GM21447 (cell line): ENCODE results near the gene IZUMO1.
"Not testable (repeated sequence)": the region's sequence is repeated elsewhere in the genome, so short reads cannot be mapped to it uniquely, and the experiment has no call there.

Source experiments
- ATAC-seq: cut with Tn5 transposase; IDR thresholded peaks from one replicate; pipeline ENCODE4 v1.9.1; 2021; ENCODE audit not compliant: unreplicated experiment

The IZUMO1 gene

DNA sequence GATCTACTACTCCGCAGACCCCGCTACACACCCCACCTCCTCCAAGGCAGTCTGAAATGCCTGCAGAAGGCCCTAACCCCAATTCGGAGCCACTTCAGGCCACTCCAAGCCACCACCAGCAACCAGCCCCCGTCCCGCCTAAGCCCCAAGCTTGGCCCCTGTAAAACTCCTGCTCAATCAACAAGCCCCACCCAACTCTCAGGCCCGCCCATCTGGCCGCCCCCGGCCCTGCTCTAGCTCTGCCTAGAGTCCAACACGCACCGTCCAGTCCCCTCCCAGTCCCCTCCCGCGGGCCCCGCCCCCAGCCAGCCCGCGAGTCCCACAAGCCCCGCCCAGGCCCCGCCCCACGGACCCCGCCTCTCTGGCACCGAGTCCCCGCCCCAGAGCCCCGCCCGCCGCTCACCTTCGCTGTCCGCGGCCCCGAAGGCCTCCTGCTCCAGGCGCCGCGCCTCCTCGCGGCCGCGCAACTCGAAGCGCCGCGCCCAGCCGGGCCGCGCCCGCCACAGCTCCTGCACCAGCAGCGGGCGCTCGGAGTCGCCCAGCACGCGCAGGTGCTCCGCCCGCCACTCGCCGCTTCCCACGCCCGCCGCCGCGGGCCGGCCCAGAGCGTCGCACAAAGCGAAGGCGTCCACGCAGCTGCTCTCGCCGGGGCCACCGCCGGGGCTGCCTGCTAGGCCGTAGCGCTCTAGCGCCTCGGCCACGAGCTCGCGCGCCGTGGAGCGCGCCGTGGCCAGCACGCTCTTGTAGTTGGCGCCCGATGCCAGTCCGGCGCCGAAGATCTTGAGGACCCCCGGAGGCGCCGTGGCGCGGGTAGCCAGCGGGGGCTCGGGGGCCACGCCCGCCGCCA, 7.9 kb downstream of the IZUMO1 start:
- ATAC-seq = peak; percentile 69

DNA sequence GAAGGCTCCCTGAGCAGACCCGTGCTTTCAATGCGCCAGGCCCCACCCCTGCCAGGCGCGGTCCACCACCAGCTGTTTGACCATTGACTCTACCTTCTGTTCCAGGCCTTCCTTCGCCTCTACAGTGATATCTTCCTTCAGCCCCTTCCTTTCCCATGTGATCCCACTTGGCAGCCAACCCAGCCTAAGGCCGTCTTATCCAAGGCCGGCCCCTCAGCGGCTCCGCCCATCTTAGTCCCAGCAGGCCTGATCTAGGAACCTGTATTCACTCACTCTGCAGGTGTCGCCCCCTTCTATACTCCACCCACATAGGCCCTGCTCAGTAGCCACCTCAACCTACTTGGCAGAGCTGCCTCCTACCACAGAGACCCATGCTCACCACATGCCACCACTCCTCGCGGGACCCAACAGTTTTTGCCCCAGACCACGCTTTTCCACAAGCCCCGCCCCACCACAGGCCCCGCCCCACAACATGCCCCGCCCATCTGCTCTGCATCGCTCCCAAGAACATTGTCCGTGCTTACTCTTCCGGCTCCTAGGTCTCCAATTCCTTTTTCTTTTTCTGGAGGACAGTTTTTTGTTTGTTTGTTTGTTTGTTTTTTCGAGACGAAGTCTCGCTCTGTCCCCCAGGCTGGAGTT, 9.2 kb downstream of the IZUMO1 start:
- ATAC-seq = no peak

DNA sequence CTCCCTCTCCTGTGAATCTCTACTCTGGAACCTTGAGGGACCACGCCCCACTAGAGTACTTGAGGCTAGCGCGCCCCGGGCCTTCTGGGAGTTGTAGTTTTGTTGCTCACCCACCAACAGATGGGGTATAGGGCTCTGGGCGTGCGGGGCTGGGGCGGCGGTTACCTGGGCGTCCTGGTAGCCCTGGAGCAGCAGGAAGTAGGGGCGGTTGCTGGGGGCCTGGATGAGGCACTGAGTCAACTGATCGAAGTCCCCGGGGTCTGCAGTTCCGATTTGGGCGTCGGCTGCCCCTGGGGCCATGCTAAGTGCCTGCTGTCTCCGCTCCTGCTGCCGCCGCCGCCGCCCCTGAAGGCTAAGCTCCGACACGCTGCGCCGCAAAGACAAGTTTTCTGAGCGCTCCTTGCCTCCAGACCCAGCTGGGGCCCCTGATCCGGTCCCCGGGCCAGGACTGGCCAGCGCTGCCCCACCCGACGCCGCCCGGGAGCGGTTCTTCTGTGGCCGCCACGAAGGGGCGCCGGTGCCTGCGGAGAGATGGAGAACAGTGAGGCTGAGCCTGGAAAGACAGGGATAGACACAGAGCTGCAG, 11.6 kb downstream of the IZUMO1 start:
- no peak for ATAC-seq

DNA sequence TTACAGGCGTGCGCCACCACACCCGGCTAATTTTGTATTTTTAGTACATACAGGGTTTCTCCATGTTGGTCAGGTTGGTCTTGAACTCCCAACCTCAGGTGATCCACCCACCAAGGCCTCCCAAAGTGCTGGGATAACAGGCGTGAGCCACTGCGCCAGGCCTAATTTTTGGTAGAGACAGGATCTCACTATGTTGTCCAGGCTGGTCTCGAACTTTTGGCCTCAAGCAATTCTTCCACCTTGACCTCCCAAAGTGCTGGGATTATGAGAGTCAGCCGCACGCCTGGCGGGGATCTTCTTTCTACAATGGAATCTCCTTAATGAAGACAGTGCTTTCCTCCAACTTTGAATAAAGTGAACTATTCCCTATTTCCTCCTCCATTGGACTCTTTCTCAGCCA, 12.1 kb downstream of the IZUMO1 start:
- no peak for ATAC-seq

DNA sequence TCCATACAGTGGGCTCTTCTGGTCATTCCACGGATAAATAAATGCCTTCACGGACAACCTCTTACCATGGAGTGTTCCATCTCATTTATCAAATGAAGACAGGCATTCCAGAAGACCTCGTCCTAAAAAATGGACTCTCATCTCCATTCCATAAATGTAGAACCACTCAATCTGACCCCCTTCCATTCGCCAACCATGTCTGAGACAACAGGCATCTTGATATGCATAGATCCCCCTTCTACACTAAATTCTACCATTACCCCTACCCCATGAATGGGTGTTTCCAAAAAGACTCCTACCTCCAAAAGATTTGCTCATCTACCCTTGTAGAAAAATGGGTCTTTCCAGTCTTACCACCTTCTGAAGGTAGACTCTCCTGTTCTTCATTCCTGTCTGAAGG, 15.3 kb downstream of the IZUMO1 start:
- no peak for ATAC-seq

DNA sequence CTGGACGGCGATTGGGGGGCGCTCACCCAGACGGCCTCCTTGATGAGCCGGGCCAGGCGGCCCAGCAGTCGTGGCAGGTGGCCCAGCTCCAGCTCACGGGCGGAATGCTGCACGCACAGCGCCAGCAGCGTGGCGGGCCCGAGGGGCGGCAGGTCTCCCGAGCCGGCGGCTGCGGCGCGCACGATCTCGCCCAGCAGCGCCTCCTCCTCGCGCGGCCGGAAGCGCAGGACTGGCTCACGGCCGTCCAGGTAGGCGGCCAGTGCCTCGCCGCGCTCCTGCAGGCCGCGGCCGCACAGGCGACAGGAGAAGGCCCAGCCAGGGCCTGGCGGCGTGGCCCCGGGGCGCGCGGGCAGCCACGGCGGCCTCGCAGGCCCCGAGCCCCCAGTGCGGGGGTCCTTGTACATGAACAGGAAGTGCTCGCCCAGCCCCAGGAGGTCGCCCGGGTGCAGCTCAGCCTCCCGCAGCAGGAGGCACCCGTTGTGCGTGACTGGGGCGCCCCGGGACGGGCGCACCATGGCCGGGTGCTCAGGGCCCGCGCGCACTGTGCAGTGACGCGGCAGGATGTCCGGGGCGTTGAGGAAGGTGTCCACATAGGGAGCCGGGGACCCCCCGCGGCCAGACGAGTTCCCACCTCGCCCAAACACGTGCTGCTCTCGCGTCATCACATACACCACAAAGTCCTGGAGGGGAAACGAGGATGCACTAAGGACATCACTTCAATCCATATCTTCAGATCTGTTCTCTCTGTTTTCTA, 17.6 kb downstream of the IZUMO1 start:
- no peak for ATAC-seq

DNA sequence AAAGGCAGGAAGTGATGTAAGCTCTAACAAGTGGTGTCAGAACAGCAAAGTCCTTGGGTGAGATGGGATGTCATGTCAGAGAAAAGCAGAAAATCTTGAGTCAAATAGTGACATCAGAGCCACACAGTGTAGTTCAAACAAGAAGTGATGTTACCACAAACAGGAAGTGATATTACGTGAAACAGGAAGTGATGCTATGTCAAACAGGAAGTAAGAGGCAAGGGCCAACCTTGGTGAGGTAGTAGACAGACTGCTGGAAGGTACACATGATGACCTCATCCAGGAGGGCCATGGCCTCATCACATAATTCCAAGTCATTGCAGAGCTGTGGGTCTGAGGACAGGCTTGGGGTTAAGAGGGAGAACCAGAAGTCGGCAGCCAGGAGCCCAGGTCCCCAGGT, 20.2 kb downstream of the IZUMO1 start:
- no peak for ATAC-seq

DNA sequence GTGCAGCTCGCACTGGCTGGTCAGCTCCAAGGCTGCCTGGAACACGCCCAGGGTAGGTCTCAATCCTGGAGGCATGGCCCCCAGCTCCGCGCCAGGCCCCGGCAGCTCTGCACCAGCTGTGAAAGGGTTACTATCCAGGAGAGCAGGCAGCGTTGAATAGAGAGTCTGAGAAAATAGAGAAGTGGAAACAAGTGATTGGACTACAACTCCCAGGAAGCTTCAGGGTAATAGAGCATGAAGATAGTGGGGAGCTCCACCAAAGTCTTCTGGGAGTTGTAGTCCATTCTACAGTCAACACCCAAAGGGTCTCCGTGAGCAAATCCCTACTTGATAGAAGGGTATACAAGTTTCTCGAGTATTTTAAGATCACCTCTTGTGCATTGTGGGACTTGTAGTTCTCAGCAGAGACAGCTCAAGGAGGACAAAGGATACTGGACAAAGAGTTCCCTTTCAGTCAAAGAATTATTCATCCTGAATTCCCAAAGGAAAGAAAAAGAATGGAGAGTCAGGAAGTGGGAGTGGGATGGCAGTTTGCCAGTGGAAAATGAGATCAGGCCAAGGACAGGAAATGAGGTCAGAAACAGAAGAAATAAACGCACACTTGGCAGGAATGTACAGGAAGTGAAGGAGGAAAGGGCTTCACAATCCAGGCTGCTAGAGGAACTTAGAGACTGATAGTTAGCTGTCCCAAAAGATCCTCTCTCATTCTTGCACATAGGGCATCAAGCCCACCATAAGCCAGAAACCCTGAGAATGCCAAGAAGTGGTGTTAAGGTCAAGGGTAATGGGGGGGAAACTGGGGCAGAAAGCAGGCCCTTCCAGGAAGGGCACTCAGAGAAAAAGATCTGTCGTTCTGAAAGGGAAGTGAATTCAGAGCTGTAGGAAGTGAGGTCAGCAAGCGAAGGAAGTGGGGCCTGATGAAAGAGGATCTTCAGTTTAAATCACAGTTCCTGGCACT, 21.6 kb downstream of the IZUMO1 start:
- no peak for ATAC-seq

DNA sequence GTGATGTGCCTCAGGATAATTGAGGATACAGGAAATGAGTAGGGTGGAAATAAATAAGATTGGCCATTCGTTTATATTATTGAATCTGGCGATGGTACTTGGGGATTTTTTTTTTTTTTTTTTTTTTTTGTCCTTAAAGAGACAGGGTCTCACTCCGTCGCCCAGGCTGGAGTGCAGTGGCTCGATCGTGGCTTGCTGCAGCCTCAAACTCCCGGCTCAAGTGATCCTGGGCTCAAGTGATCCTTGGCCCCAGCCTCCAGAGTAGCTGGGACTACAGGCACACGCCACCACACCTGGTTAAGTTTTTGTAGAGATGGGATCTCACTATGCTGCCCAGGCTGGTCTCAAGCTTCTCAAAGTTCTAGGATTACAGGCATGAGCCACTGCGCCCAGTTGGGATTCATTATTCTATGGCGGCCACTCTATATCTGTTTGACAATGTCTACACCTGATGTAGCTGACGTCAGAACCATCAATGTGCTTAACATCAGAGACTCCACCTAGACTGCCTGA, 24.5 kb downstream of the IZUMO1 start:
- no peak for ATAC-seq

DNA sequence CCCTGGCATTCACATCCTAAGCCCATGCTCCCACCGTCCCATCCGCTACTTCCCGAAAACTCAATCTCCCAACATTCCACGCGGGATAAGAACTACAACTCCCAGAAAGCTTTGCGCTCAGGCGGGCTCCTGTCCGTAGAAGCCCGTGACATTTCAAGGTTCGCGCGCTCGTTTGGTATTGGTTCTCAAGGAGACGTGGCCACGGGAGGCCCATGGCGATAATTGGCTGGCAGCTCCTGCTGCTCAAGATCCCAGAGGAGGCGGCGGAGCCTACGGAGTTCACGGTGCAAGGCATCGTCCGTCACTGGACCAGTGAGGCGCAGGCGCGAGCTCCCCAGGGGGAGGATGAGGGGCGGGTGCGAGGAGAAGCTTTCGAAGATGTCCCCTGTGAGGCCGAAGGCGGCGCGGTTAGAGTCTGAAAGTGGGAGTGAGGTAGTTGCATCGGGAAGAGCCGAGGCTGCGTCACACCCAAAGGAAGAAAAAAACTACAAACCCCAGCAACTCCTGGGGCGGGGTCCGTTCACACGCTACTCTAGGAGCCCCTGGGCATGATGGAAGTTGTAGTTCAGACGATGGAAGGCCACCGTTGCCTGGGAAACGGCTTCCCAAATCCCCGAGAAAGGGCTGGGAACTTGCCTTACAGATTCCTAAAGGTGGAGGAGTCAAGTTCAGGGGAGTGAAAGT, 26.0 kb downstream of the IZUMO1 start:
- peak; percentile 86 for ATAC-seq

DNA sequence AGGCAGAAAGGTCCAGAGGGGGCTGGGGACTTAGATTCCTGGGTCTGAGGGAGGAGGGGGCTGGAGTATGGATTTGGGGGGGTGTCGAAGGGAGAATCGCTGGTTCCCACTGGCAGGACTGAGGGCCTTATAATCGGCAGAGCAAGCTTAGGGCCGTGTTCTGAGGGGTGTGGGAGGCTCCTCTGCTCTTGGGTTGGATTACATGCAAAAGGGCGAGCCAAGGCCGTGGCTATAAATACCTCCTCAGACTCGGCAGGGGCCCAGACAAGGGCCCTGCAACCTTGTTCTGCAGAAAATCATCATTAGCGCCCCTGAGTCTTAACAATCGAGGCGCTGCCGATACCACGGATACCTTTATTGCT, 26.5 kb downstream of the IZUMO1 start:
- no peak for ATAC-seq

DNA sequence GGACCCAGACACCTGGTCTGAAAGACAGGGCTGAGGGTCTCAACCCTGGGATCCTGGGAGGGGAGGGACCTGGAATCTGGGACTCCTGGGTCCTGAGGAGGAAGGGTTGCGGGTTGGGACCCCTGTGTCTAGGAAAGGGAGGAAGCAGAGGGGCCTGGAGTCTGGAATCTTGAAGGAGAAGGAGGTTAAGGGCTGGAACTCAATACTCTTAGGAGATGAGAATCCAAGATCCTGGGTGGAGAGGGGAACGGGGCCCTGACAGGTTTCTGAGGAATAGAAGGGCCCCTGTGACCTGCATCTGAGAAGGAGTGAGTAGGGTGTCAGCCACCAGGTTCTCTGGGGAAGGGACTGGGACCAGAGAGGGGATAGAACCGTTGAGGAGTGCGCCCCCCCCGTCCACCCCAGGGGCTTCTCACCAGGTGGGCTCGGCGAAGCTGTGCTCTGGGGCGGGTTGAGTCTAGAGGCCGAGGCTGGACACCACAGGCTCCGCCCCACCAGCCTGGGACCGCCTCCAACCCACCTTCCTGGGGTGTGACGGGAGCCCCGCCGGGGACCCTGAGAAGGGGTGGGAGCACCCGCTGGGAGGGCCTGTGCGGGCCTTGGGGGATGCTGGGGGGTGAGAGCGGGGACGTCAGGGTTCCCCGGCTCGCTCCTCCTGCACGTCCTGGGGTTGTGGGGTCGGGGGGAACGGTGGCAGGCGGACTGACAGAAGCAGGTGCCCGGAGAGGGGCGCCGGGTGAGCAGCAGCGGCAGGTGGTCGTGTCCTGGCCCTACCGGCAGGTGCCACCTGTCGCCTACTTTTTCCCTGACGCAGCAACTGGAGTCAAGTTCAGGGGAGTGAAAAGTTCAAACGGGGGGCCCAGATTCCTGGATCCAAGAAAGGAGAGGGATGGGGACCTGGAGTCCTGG, 27.2 kb downstream of the IZUMO1 start, which contains the start of gene MAMSTR:
Gene MAMSTR, minus strand, starts transcription at position 463 of the 909 bp plus-strand sequence. CDS start 694 bp downstream, outside the sequence.
- no peak for ATAC-seq

DNA sequence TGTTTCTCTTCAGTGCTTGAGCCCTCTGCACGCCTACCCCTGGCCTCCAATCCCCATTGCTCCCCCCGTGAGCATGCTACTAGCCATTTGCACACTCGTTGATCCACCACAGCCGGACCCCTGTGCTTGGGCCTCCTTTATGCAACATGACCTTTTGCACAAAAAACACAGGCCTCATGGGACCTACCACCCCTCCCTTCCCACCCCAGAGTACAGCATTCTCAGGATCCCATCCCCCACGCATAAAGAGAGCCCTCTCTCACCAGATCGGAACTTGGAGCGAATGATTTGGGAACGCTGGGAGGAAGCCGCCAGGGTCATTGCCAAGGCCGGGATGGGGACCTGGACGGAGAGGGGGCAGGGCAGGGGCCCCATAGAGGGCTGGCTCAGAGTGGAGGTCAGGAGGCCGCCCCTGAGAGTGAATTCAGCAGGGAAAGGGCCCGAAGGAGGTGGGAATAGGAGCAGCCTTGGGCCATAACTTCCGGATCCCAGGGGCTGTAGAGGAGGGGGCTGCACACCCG, 27.9 kb downstream of the IZUMO1 start:
- ATAC-seq = no peak

DNA sequence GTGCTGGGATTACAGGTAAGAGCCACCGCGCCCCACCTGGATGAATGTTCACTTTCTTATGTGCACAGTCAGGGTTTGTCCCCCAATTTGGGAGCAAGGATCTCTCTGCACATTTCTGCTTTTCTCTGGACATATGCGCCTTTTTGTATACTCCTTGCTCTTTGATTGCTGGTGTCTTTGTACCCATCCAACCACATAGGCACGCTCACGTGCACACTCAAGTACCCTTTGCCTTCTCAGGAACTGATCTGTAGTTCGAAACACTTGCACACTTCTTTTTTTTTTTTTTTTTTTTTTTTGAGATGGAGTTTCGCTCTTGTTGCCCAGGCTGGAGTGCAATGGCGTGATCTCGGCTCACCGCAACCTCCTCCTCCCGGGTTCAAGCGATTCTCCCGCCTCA, 28.6 kb downstream of the IZUMO1 start:
- ATAC-seq = not testable (repeated sequence)

DNA sequence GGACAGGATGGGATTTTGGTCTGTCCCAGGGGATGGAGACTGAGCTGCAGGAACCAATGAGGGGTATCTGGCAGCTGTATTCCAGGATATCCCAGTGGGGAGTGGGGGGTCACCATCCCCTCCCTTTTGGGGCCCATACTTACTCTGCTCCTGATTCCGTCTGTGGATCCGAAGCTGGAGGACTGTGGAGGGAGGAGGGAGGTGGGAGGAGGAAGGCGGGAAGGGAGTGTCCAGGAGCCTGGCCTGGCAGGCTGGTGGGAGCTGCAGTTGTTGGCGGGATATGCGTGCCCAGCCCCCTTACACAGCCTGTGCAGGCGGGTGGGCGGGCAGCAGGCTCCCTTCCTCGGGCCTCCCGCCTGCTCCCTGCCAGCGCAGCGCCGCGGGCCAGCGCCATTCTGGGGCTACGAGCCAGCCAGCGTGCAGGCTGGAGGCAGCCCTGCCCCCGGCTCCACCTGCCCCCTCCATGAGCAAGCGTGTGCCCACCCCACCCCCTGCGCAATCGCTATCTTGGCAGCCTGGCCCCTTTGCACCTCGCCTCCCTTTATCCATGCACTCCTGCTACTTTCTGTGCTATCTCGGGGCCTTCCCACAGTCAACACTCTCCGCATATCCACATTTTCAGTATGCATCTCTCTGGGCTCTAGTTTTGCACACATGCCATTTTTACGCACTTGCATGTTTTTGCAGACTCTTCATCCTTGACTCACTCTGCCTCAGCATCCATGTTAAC, 30.0 kb downstream of the IZUMO1 start:
- no peak for ATAC-seq

DNA sequence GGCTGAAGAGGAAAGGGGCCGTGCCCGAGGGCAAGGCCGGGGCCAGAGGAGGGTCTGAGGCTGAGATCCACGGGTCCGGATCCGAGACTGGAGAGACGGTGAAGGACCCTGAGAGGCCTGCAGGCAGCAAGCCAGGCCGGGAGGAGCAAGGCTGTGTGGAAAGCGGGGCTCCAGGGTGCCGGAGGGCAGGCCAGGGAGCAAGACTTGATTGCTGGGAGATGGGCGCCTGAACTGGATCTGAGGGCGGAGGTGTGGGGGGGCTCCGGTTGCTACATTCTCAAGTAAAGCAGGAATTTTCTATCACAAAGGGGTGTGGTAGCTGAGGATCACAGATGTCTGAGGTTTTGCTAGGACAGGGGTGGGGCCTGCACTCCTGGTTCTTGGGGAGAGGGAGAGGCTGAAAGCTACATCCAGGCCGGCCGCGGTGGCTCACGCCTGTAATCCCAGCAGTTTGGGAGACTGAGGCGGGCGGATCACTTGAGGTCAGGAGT, 31.0 kb downstream of the IZUMO1 start:
- no peak for ATAC-seq
